K562 (cell line): ENCODE data around the gene C19orf44. TPM values are rescaled to one million over a fixed set of nuclear protein-coding genes. Genes with fewer than 3 reads are reported as not detected.
A peak's percentile ranks its signal among the peaks of the same experiment; 100 is the strongest.
"Not testable (repeated sequence)": the region's sequence is repeated elsewhere in the genome, so short reads cannot be mapped to it uniquely, and the experiment has no call there.

Experiments
- ATAC-seq: fragments of 200-7000 bp; cut with Tn5 transposase; 3 replicates; pipeline ENCODE4 v1.9.1; 2020; ENCODE audit warnings: moderate library complexity
- BruUV-seq: library from RNA; stranded (reverse); fragments of 400-500 nt; replicated peaks from 2 replicates; lab custom pipeline; 2021; lab: Mats Ljungman, UMichigan
- CTCF ChIA-PET: fragments of 300-600 bp; formaldehyde crosslinking; extraction: SDS; loops from one replicate; lab custom pipeline; 2021; ENCODE audit warnings: low intra/inter-chr PET ratio; lab: Yijun Ruan, JAX
- POLR2A ChIA-PET: fragments of 300-600, 350-650 bp; sonication (Branson Sonifier 250); formaldehyde crosslinking; extraction: SDS; loops from one replicate; lab custom pipeline; 2021; ENCODE audit warnings: antibody characterized with exemption, inconsistent platforms; lab: Yijun Ruan, JAX
- DNase-seq, 4 experiments: peaks; one replicate each; pipeline versions ENCODE4 v3.0.0 to v3.0.0-alpha.2; 2011 to 2018; ENCODE audit warnings: low spot score in 3 of 4, mixed read lengths in 3 of 4; ENCODE audit errors: extremely low read depth in 1 of 4
- FAIRE-seq: peaks from 2 replicates; lab custom pipeline; 2011; peaks lifted over from hg19 to GRCh38; lab: Jason Lieb, UNC
- H2AFZ ChIP-seq: 2 replicates; pipeline ENCODE4 v1.6.0; 2011; ENCODE audit warnings: low read depth, low read length, control low read depth, inconsistent platforms
- H3K27ac ChIP-seq: fragments of 200-600 bp; 3 replicates; pipeline ENCODE4 v1.8.0; 2011; ENCODE audit warnings: low read depth, mild to moderate bottlenecking, control low read depth, inconsistent platforms, low read length, moderate library complexity, mixed read lengths; ENCODE audit errors: extremely low read depth
- H3K27me3 ChIP-seq, 2 experiments: fragments of 300-600 bp in 1 of 2; 2 replicates in 1 of 2; 3 replicates in 1 of 2; pipeline versions ENCODE4 v1.6.0 to v1.8.0; 2011; ENCODE audit warnings: inconsistent platforms in 2 of 2, low read length in 2 of 2, mild to moderate bottlenecking in 1 of 2, mixed read lengths in 1 of 2, moderate library complexity in 1 of 2; ENCODE audit not compliant: control insufficient read depth in 2 of 2, insufficient read depth in 2 of 2
- H3K36me3 ChIP-seq: fragments of 300-600 bp; 3 replicates; pipeline ENCODE4 v1.8.0; 2011; ENCODE audit warnings: mild to moderate bottlenecking, low read length, inconsistent platforms; ENCODE audit not compliant: control insufficient read depth, insufficient read depth
- H3K4me1 ChIP-seq, 2 experiments: fragments of 200-600 bp in 1 of 2; replicated peaks in 1 of 2; 2 replicates in 1 of 2; 3 replicates in 1 of 2; pipeline versions ENCODE4 v1.5.1 to v1.8.0; 2011; ENCODE audit warnings: inconsistent platforms in 2 of 2, low read length in 2 of 2, mild to moderate bottlenecking in 1 of 2, mixed read lengths in 1 of 2, moderate library complexity in 1 of 2; ENCODE audit not compliant: control insufficient read depth in 2 of 2, insufficient read depth in 2 of 2
- H3K4me2 ChIP-seq: 2 replicates; pipeline ENCODE4 v1.6.1; 2011; ENCODE audit warnings: low read length, control low read depth, inconsistent platforms, mixed read lengths; ENCODE audit not compliant: insufficient read depth
- H3K4me3 ChIP-seq: fragments of 200-600 bp; sonication (generic), shearing (Covaris generic); 2 replicates; pipeline ENCODE4 v1.5.1; 2016; ENCODE audit warnings: control low read depth, inconsistent platforms
- H3K79me2 ChIP-seq: fragments of 200-600 bp; 3 replicates; pipeline ENCODE4 v1.8.0; 2011; ENCODE audit warnings: low read length, inconsistent platforms; ENCODE audit not compliant: control insufficient read depth, insufficient read depth
- H3K9ac ChIP-seq, 2 experiments: 2 replicates each; pipeline versions ENCODE4 v1.6.0 to v1.6.1; 2011; ENCODE audit warnings: low read depth in 2 of 2, low read length in 2 of 2, control low read depth in 1 of 2, inconsistent platforms in 1 of 2, mild to moderate bottlenecking in 1 of 2, mixed read lengths in 1 of 2; ENCODE audit not compliant: insufficient read depth in 1 of 2
- H3K9me1 ChIP-seq: one replicate; pipeline ENCODE4 v1.6.0; 2011; ENCODE audit warnings: inconsistent platforms, mild to moderate bottlenecking, low read length, moderate library complexity; ENCODE audit not compliant: control insufficient read depth, insufficient read depth
- H3K9me3 ChIP-seq: replicated peaks from 2 replicates; pipeline ENCODE4 v1.5.1; 2011; ENCODE audit warnings: low read depth, low read length, inconsistent platforms; ENCODE audit not compliant: control insufficient read depth, insufficient read depth
- H4K20me1 ChIP-seq: replicated peaks from 2 replicates; pipeline ENCODE4 v1.6.1; 2011; ENCODE audit warnings: low read length, inconsistent platforms, mixed read lengths; ENCODE audit not compliant: control insufficient read depth, insufficient read depth
- SREBF1 ChIP-seq: fragments of 150-350 bp; IDR thresholded peaks from 2 replicates; pipeline ENCODE4 v1.6.1; 2014; ENCODE audit warnings: antibody characterized with exemption, low read depth, low read length, borderline replicate concordance
- ZNF121 ChIP-seq: sonication (generic); formaldehyde crosslinking; conservative IDR thresholded peaks from 2 replicates; pipeline ENCODE4 v1.8.0; 2022; ENCODE audit warnings: missing genetic modification reagents
- WGBS: fragments of 100-300 bp; shearing (Covaris generic); methylation state at CpG from one replicate; pipeline ENCODE4 v1.1.6; 2016; ENCODE audit warnings: low coverage, mixed read lengths; ENCODE audit not compliant: insufficient coverage; ENCODE audit errors: missing lambda C conversion rate; 5-methylcytosine and 5-hydroxymethylcytosine counted together
- in situ Hi-C: fragments of 300-500 bp; cut with MboI; formaldehyde crosslinking; loops from 4 replicates; pipeline ENCODE4 v1.15.0; 2018; ENCODE audit warnings: inconsistent platforms, mixed read lengths
- intact Hi-C: fragments of 100-400 bp; cut with micrococcal nuclease; formaldehyde crosslinking; loops from 2 replicates; pipeline ENCODE4 v1.14.2; 2022
- polyA plus RNA-seq, 8 experiments: library from polyadenylated mRNA; depleted of rRNA in 4 of 8; stranded (reverse) in 5 of 8; unstranded in 3 of 8; fragments of >200 nt; fragmentation: Nextera tagmentation in 2 of 8; fragmentation: Illumina TruSeq in 1 of 8; extraction: Ambion mirVana in 2 of 8; extraction: Trizol in 1 of 8; gene quantifications; 2 replicates each; pipeline versions ENCODE4 v1.2.1 to v1.2.3, GENCODE V29; 2011 to 2014; ENCODE audit warnings: inconsistent platforms in 1 of 8, missing spikeins in 1 of 8
- total RNA-seq, 7 experiments: library from RNA; depleted of rRNA in 6 of 7; stranded (reverse); fragments of >200 nt in 6 of 7; fragmentation: Illumina TruSeq in 2 of 7; extraction: Trizol in 2 of 7; gene quantifications; 2 replicates each; pipeline versions ENCODE4 v1.2.1 to v1.2.3, GENCODE V29; 2011 to 2021; ENCODE audit warnings: low replicate concordance in 1 of 7

Gene C19orf44
- total and polyA plus RNA-seq, 9 of the 15 experiments (the other 6 are each of a cell fraction or from before 2014, with no cell fraction given) = 0.41 to 7.7 (median 3.5) TPM

DNA sequence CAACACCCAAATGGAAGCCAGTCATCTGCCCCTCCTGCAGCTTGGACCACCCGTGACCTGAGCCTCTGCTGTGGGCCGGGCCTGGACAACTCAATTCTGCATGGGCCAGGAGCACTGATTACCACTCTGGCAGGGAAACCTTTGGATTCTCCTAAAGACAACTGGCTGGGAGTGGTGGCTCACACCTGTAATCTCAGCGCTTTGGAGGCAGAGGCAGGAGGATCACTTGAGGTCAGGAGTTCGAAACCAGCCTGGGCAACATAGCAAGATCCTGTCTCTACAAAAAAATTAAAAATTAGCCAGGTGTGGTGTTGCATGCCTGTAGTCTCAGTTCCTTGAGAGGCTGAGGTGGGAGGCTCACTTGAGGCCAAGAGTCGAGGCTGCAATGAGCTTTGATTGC lies 31.0 kb upstream of the C19orf44 start:
- Histone ChIP-seq H3K27me3 (no peaks in the 10 kb centered on the region), H3K4me3 (no peak overlapping the region), H2AFZ (no peak overlapping the region), H3K9me3 (no peaks in the 10 kb centered on the region), H3K4me1 (peaks cover 17 to 31% of the 10 kb centered on the region in 2 experiments), H3K79me2 (peaks cover 81% of the 10 kb centered on the region), H4K20me1 (peaks cover 59% of the 10 kb centered on the region), H3K9me1 (peaks cover 5% of the 10 kb centered on the region), H3K27ac (no peak overlapping the region), H3K4me2 (no peak overlapping the region), H3K9ac (no peak overlapping the region), H3K36me3 (peaks cover 15% of the 10 kb centered on the region; the same call in 2 of the 3 replicates)
- intact Hi-C loops (no loop called here), in situ Hi-C loops (no loop called here)
- ChIA-PET CTCF (no interaction called here), POLR2A (interaction anchor here (0.6 to 1.6 kb wide), 5 partner anchors 9 to 59 kb away, joined by 3 to 8 read pairs (median 4); no protein-coding TSS in a partner anchor)
- TF ChIP-seq ZNF121 (peak; percentile 54; the same call in 1 of the 2 replicates), SREBF1 (no peak)
- no peak for DNase-seq
- FAIRE-seq = no peak
- ATAC-seq = no peak
- BruUV-seq = no TSS peak
- 97% methylated on average over 4 of the region's 5 CpGs for WGBS

DNA sequence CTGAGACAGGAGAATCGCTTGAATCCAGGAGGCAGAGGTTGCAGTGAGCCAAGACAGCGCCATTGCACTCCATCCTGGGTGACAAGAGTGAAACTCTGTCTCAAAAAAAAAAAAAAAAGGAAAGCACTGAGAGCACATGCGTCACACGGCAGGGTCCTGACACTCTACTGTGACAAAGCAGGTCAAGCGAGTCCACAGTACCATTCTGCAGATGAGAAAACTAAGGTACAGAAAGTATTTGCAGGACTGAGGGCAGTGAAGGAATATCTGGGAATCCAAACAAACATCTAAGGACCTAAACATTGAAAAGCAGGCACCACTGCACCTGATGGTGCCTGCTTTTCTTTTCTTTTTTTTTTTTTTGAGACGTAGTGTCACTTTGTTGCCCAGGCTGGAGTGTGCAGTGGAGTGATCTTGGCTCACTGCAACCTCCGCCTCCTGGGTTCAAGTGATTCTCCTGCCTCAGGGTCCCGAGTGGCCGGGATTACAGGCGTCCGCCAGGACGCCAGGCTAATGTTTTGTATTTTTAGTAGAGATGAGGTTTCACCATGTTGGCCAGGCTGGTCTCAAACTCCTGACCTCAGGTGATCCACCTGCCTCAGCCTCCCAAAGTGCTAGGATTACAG lies 29.3 kb upstream of the C19orf44 start:
- H3K9me3 ChIP-seq, CTCF ChIA-PET, intact Hi-C loops, H3K27me3 ChIP-seq, H3K9ac ChIP-seq, H3K27ac ChIP-seq, H3K4me2 ChIP-seq, H3K9me1 ChIP-seq, ATAC-seq, BruUV-seq, H3K4me3 ChIP-seq, H2AFZ ChIP-seq, DNase-seq, FAIRE-seq, in situ Hi-C loops: not testable (repeated sequence)
- H3K36me3 ChIP-seq = peaks cover 15% of the 10 kb centered on the region; the same call in 2 of the 3 replicates
- H3K79me2 ChIP-seq = peaks cover 83% of the 10 kb centered on the region
- 89% methylated on average over 10 of the region's 12 CpGs for WGBS
- peaks cover 26 to 38% of the 10 kb centered on the region in 2 experiments for H3K4me1 ChIP-seq
- H4K20me1 ChIP-seq = peaks cover 54% of the 10 kb centered on the region
- POLR2A ChIA-PET = interaction anchor here (1.0 kb wide), 1 partner anchor 11 kb away, joined by 3 read pairs; no protein-coding TSS in a partner anchor
